Measurements from ENCODE around the gene MFAP1.
"Not testable (repeated sequence)": the region's sequence is repeated elsewhere in the genome, so short reads cannot be mapped to it uniquely, and the experiment has no call there.

MFAP1 gene

DNA sequence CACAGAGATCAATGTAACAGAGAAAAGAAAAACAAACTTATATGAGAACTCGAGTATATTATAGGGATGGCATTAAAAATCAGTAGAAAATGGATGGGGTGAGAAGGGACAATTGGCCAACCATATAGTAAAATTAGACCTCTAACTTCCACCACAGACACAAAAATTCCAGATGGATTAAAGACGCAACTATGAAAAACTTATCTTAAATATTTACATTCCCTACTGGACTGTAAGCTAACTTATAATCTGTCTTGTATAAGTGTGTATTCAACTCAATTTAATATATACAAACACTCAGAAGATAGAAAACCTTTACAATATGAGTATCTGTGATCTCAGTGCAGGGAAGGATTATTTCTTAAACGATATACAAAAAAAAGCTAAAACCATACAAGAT lies 3.0 kb downstream of the MFAP1 start:
- DNase-seq: no peak

DNA sequence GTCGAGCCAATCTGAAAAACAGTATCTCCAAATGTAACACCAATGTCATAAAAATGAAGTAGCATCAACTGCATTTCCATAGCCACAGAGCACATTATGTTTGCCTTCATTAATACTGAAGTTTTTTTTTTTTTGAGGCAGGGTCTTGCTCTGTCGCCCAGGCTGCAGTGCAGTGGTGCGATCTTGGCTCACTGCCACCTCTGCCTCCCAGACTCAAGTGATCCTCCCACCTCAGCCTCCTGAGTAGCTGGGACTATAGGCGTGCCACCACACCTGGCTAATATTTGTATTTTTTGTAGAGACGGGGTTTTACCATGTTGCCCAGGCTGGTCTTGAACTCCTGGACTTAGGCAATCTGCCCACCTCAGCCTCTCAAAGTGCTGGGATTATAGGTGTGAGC lies 9.4 kb downstream of the MFAP1 start:
- DNase-seq: not testable (repeated sequence)

GRCh38 chr15:43808960-43809678 lies 15.4 kb downstream of the MFAP1 start:
- no peak for DNase-seq

GRCh38 chr15:43808435-43808950 lies 16.0 kb downstream of the MFAP1 start:
- no peak for DNase-seq

DNA sequence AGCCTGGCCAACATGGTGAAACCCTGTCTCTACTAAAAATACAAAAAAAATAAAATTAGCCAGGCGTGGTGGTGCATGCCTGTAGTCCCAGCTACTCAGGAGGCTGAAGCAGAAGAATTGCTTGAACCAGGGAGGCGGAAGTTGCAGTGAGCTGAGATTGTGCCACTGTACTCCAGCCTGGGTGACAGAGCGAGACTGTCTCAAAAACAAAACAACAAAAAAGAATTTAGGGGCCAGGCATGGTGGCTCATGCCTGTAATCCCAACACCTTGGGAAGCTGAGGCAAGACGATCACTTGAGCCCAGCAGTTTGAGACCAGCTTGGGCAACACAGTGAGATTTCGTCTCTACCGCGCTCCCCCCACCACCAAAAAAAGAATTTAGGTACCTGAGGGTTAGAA lies 21.8 kb downstream of the MFAP1 start:
- not testable (repeated sequence) for DNase-seq

DNA sequence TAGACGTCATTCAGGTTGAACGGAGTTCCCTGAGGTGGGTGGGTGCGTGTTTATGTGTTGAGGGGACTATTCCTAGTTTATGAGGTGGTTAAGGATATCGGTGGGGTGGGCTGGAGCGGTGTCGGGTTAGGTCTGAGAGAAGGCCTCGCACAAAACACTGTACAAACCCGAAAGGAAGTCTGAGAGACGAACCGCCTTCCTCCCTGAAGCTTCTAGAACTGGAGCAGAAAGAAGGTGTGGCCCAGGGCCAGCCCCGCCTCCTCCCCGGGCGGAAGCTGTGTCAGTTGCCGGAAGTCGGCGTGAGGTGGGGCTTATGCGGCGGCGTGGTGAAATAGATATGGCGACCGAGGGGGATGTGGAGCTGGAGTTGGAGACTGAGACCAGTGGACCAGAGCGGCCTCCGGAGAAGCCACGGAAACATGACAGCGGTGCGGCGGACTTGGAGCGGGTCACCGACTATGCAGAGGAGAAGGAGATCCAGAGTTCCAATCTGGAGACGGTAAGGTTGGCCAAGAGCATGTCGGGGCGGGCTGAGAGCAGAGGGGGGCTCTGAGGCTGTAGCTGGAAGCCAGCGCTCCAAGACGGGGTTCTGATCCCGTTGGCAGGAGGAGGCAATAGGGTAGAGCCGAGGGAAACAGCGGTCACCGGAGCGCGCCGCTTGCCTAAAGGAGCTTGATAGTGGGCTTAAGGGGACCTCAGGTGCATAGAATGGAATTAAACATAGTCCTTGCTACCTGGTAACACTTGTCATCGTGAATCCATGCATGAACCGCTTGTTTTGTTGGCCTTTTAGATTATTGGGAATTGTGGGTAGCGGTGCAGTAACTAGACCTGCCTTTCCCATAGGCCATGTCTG lies 24.0 kb downstream of the MFAP1 start, which contains the start of gene HYPK:
Gene HYPK (plus strand): TSS at position 314 of the 856 bp plus-strand sequence. CDS start 24 bp downstream, at position 338.
- DNase-seq: peak; percentile 89

DNA sequence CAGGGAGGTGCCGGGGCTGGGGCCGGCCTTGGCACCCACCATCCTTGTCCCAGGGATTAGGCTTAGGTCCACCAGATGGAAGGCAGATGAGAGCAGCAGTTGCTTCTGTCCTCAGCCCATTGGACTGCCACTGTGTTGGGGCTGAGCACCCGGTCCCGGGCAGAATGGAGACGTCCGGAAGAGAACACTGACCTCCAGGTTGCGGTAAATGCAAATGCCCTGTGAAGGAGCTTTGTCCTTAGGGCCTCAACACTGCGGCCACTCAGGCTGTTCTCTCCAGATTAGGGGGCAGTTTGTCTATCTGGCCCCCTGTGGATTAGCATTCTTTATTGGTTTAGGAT lies 24.6 kb downstream of the MFAP1 start, which contains the start of gene SERINC4:
Gene SERINC4 (minus strand): TSS at position 276 of the 341 bp plus-strand sequence. CDS start 234 bp downstream, at position 42.
- no peak for DNase-seq

DNA sequence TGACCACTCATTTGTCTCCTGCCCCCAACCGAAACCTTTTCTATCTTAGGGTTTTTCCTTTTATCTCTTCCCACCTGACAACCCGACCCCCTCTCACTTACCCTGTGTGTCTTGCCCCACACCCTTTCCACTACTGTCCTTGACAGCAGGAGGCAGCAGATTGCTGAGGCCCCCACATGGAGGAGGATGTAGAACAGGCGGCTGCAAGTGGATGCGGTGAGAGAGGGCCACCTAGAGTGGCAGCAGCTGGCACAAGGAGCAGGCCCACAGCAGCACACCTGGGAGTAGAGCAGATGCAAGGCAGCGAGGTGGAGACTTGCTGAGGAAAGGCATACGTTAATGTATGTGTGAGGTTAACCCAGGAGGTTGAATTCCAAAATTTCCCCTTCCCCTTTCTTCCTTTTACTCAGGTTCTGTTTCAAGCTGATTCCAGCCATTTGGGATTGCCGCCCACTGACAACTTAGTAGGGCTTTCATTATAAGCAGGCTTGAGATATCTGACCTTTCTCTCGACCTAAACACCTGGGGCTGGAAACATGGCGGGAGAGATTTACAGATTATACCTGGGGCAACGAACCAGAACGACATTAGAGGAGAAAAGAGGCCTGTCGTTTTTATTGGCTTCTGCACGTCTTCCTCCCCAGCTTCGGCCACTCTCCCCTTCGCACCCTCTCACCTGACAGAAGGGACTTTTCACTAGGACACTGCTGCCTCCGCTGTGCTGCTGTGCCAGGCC lies 25.1 kb downstream of the MFAP1 start:
- no peak for DNase-seq

DNA sequence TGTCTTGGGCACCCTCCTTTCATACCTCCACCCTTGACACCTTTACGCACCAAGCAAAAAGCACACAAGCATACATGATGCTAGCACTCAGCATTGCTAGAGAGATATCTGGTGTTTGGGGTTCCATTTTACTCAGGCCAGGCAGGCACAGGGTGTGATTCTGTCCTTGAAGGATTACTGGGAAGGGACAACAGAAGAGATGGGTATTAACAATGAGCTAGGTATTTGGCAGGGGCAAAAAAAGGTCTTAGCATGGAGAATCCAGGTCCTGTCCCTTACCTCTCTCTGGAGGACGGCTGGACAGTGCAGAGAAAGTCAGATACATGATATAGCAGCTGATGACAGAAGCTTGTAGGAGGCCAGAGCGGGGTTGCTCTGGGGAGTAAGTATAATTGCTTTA lies 27.9 kb downstream of the MFAP1 start:
- no peak for DNase-seq

DNA sequence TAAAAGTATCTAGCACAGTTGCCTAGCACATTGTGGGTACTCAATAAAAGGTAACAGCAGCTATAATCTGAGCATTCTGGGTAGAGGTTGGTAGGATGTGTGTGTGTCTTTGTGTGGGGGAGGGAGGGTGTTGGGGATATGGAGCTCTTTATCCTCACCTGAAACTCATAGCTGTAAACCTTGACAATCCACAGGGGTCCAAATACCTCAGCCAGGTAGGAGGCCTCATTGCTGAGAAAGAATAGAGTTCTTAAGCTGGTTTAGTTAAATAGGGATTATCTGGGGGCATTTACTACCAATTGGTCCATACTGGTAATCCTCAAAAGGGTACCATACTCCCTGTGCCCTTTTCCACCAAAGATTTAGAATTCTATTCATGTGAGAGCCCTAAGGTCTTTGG lies 28.5 kb downstream of the MFAP1 start:
- DNase-seq: no peak

DNA sequence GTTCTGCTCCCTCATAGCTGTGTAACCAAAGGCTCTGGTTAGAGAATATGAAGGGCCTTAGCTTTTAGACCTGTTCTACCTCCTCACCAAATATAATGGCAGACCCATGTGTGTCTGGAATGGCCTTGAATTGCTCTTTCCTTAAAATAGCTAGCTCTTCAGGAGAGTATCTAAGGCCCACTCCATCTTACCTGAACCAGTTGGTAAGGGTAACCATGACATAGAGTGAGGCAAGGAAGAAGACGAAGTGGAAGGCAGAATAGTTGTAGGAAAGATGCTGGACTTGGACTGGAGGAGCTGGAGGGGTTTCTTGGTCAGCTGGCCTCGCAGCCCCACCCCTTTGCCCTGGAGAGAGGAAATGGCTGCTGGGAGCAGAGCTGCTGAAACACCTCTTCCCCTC lies 29.3 kb downstream of the MFAP1 start:
- DNase-seq: no peak

GRCh38 chr15:43794269-43795037 lies 30.0 kb downstream of the MFAP1 start:
- DNase-seq: no peak

- DNase-seq: no peak
Measured at GRCh38 chr15:43793647-43794046, 30.8 kb downstream of the MFAP1 start.

DNA sequence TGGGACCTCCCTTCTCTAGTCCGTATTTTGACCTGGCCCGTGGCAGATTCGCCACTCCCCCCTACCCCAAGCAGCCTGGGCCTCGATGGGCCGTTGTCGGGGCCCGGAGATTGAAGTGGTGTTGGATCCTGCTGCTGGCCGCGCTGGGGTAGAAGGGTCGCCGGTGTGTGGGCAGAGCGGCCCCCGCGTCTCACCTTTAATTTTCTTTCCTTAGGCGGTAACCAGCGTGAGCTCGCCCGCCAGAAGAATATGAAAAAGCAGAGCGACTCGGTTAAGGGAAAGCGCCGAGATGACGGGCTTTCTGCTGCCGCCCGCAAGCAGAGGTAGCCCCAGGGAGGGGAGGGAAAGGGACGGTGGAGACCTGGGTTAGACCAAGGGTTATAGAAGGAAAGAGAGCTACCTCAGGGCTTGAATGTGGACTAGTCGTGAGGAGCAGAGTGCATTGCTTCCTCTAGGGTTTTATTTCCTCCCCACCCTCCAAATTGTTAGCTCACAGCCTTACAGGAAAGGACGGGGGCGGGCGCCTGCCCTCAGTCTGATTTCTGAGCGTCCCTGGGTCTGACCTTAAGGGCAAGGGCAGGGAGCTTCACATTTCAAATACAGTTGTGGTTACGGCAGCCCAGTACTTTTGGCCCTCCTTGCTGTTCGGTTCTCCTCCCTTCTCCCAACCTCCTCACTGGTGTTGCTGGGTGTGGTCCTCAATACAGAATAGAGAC lies 31.6 kb downstream of the MFAP1 start:
- DNase-seq: peak; percentile 19

- peak; percentile 98 for DNase-seq
Measured at GRCh38 chr15:43791993-43792760, 32.3 kb downstream of the MFAP1 start, which contains the start of gene SERF2. Gene SERF2, plus strand, starts transcription at chr15:43792320. Its CDS starts 57 bp downstream, at chr15:43792377.

DNA sequence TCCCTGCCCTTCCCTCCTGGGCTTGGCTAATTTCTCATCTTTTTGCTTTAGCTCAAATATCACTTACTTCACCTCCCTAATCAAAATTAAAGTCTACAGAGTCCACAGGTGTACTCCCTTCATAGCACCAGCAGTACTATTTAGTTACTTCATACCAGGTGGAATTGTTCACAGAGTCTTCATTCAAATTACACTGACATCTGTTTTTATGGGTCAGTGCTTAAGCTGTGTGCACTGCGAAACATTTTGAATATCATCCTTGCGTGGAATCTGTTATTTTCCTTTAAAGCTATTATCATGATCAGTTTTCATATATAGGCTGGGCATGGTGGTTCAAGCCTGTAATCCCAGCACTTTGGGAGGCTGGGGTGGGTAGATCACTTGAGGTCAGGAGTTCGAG lies 35.1 kb downstream of the MFAP1 start:
- no peak for DNase-seq

GRCh38 chr15:43779016-43779415 lies 45.5 kb downstream of the MFAP1 start:
- DNase-seq: no peak

DNA sequence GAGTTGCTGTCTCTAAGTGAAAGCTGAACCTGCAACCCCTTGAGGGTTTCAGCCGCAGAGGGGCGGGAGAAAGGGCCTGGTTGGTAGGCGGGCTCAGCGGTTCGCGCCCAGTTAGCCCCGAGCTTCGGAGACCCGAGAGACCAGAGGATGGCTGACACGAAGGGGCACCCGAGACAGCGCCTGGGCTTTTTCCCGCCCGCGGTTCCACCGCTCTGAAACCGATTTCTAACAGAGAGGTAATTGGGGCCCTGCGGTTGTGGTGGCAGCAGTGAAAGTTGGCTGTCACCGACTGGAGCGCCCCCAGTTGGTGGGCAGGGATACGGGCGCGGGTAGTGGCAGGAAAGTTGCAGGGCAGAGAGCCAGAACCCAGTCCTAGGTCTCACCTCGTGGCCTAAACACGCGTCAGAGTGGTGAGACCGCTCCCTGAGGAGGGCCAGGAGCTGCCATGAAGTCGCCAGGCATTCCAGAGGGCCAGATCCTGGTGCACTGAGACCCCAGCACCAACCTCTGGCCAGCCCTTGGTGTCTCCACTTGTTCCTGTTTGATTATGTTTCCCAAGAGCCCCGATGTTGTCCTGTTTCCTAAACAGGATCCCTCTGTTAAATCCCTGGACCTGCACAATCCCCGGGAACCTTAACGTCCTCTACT lies 47.1 kb downstream of the MFAP1 start:
- peak; percentile 85 for DNase-seq

GRCh38 chr15:43776718-43777266 lies 47.7 kb downstream of the MFAP1 start, which contains the start of gene ELL3:
Gene ELL3, minus strand, starts transcription at chr15:43776966. Its CDS starts 65 bp downstream, at chr15:43776901.
- DNase-seq: peak; percentile 73
